Measurements from ENCODE around the gene IL1RAPL2.

IL1RAPL2 gene

GRCh38 chrX:105461016-105461415, 895.0 kb downstream of the IL1RAPL2 start:
- Histone ChIP-seq H3K36me3 (ENCODE audit: insufficient read depth, insufficient read length, low read length) (no peaks in the 10 kb centered on the region), H3K9me3 (ENCODE audit: insufficient read depth, low read length) (no peaks in the 10 kb centered on the region), H3K9ac (ENCODE audit: insufficient read length, low read depth) (no peak overlapping the region), H3K4me1 (ENCODE audit: insufficient read depth, insufficient read length) (no peaks in the 10 kb centered on the region), H3K27me3 (ENCODE audit: insufficient read depth, insufficient read length) (no peaks in the 10 kb centered on the region), H3K4me3 (ENCODE audit: insufficient read length, low read depth) (no peak overlapping the region)
- no peak for TF ChIP-seq YY1 (IDR thresholded peaks at IDR 0.05; ENCODE audit: insufficient read depth, insufficient read length)
- TF ChIP-seq SUZ12 (IDR thresholded peaks at IDR 0.05; ENCODE audit: extremely low read depth, insufficient read depth, insufficient read length), result no peak
- no peak for TF ChIP-seq ZNF274 (IDR thresholded peaks at IDR 0.05; ENCODE audit: low read depth, low read length)
- no peak for DNase-seq (ENCODE audit: low read depth, low spot score)

- Histone ChIP-seq H3K27me3 (ENCODE audit: insufficient read depth, insufficient read length) (no peaks in the 10 kb centered on the region), H3K9me3 (ENCODE audit: insufficient read depth, low read length) (no peaks in the 10 kb centered on the region), H3K4me1 (ENCODE audit: insufficient read depth, insufficient read length) (no peaks in the 10 kb centered on the region), H3K36me3 (ENCODE audit: insufficient read depth, insufficient read length, low read length) (no peaks in the 10 kb centered on the region), H3K4me3 (ENCODE audit: insufficient read length, low read depth) (no peak overlapping the region), H3K9ac (ENCODE audit: insufficient read length, low read depth) (no peak overlapping the region)
- DNase-seq (ENCODE audit: low read depth, low spot score), result no peak
- TF ChIP-seq YY1 (IDR thresholded peaks at IDR 0.05; ENCODE audit: insufficient read depth, insufficient read length) (no peak), SUZ12 (IDR thresholded peaks at IDR 0.05; ENCODE audit: extremely low read depth, insufficient read depth, insufficient read length) (no peak), ZNF274 (IDR thresholded peaks at IDR 0.05; ENCODE audit: low read depth, low read length) (no peak)
These were observed 896.2 kb downstream of the IL1RAPL2 start for GRCh38 chrX:105462186-105462585.

DNA sequence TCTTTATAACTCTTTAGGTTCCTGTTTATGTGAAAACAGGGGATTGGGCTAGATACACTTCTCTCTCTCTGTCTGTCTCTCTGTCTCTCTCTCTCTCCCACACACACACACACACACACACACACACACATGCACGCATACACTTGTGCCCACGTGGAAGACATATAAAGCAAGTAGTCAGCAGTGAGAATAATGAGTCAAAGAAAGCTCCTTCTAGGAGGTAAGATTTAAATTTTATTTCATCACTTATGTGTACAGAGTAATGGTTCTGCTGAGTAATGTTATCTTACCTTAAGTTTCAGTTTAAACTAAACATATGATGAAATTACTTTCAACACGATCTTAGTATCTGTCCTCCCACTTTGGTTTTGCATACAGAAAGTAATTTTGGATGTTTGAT, 897.5 kb downstream of the IL1RAPL2 start:
- Histone ChIP-seq H3K27me3 (ENCODE audit: insufficient read depth, insufficient read length) (no peaks in the 10 kb centered on the region), H3K36me3 (ENCODE audit: insufficient read depth, insufficient read length, low read length) (no peaks in the 10 kb centered on the region), H3K9ac (ENCODE audit: insufficient read length, low read depth) (no peak overlapping the region), H3K4me3 (ENCODE audit: insufficient read length, low read depth) (no peak overlapping the region), H3K9me3 (ENCODE audit: insufficient read depth, low read length) (no peaks in the 10 kb centered on the region), H3K4me1 (ENCODE audit: insufficient read depth, insufficient read length) (no peaks in the 10 kb centered on the region)
- DNase-seq (ENCODE audit: low read depth, low spot score), result no peak
- TF ChIP-seq YY1 (IDR thresholded peaks at IDR 0.05; ENCODE audit: insufficient read depth, insufficient read length), result no peak
- no peak for TF ChIP-seq SUZ12 (IDR thresholded peaks at IDR 0.05; ENCODE audit: extremely low read depth, insufficient read depth, insufficient read length)
- no peak for TF ChIP-seq ZNF274 (IDR thresholded peaks at IDR 0.05; ENCODE audit: low read depth, low read length)

DNA sequence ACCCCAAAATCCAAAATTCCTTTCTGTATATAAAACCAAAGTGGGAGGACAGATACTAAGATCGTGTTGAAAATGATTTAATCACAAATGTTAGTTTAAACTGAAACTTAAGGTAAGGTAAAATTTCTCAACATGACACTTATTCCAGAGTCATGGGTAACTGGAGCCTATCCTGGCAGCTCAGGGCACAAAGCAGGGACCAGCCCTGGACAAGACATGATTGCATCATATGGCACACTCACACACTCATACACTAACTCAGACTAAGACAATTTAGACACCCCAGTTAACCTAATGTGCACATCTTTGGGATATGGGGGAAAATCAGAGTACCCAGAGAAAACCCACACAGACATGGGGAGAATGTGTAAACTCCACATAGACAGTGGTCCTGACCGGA, 898.6 kb downstream of the IL1RAPL2 start:
- DNase-seq (ENCODE audit: low read depth, low spot score), result no peak
- Histone ChIP-seq H3K36me3 (ENCODE audit: insufficient read depth, insufficient read length, low read length) (no peaks in the 10 kb centered on the region), H3K9me3 (ENCODE audit: insufficient read depth, low read length) (no peaks in the 10 kb centered on the region), H3K27me3 (ENCODE audit: insufficient read depth, insufficient read length) (no peaks in the 10 kb centered on the region), H3K4me3 (ENCODE audit: insufficient read length, low read depth) (no peak overlapping the region), H3K4me1 (ENCODE audit: insufficient read depth, insufficient read length) (no peaks in the 10 kb centered on the region), H3K9ac (ENCODE audit: insufficient read length, low read depth) (no peak overlapping the region)
- no peak for TF ChIP-seq SUZ12 (IDR thresholded peaks at IDR 0.05; ENCODE audit: extremely low read depth, insufficient read depth, insufficient read length)
- no peak for TF ChIP-seq ZNF274 (IDR thresholded peaks at IDR 0.05; ENCODE audit: low read depth, low read length)
- TF ChIP-seq YY1 (IDR thresholded peaks at IDR 0.05; ENCODE audit: insufficient read depth, insufficient read length), result no peak

GRCh38 chrX:105468741-105469140, 902.7 kb downstream of the IL1RAPL2 start:
- no peaks in the 10 kb centered on the region for H3K4me1 ChIP-seq (ENCODE audit: insufficient read depth, insufficient read length)

GRCh38 chrX:105471597-105471996, 905.6 kb downstream of the IL1RAPL2 start:
- no peaks in the 10 kb centered on the region for H3K27me3 ChIP-seq (ENCODE audit: insufficient read depth, insufficient read length)
- TF ChIP-seq YY1 (IDR thresholded peaks at IDR 0.05; ENCODE audit: insufficient read depth, insufficient read length) (no peak), ZNF274 (IDR thresholded peaks at IDR 0.05; ENCODE audit: low read depth, low read length) (no peak), SUZ12 (IDR thresholded peaks at IDR 0.05; ENCODE audit: extremely low read depth, insufficient read depth, insufficient read length) (no peak)
- no peak overlapping the region for H3K9ac ChIP-seq (ENCODE audit: insufficient read length, low read depth)
- H3K36me3 ChIP-seq (ENCODE audit: insufficient read depth, insufficient read length, low read length), result no peaks in the 10 kb centered on the region
- no peak overlapping the region for H3K4me3 ChIP-seq (ENCODE audit: insufficient read length, low read depth)
- H3K9me3 ChIP-seq (ENCODE audit: insufficient read depth, low read length), result no peaks in the 10 kb centered on the region
- DNase-seq (ENCODE audit: low read depth, low spot score), result no peak
- no peaks in the 10 kb centered on the region for H3K4me1 ChIP-seq (ENCODE audit: insufficient read depth, insufficient read length)

More at GRCh38 chrX:105468741-105469140, 902.7 kb downstream of the IL1RAPL2 start:
- no peaks in the 10 kb centered on the region for H3K27me3 ChIP-seq (ENCODE audit: insufficient read depth, insufficient read length)
- no peak for DNase-seq (ENCODE audit: low read depth, low spot score)
- no peak overlapping the region for H3K9ac ChIP-seq (ENCODE audit: insufficient read length, low read depth)
- TF ChIP-seq YY1 (IDR thresholded peaks at IDR 0.05; ENCODE audit: insufficient read depth, insufficient read length), result no peak
- TF ChIP-seq ZNF274 (IDR thresholded peaks at IDR 0.05; ENCODE audit: low read depth, low read length), result no peak
- no peak for TF ChIP-seq SUZ12 (IDR thresholded peaks at IDR 0.05; ENCODE audit: extremely low read depth, insufficient read depth, insufficient read length)
- H3K4me3 ChIP-seq (ENCODE audit: insufficient read length, low read depth), result no peak overlapping the region
- no peaks in the 10 kb centered on the region for H3K9me3 ChIP-seq (ENCODE audit: insufficient read depth, low read length)
- H3K36me3 ChIP-seq (ENCODE audit: insufficient read depth, insufficient read length, low read length), result no peaks in the 10 kb centered on the region

- no peaks in the 10 kb centered on the region for H3K9me3 ChIP-seq (ENCODE audit: insufficient read depth, low read length)
- H3K36me3 ChIP-seq (ENCODE audit: insufficient read depth, insufficient read length, low read length), result no peaks in the 10 kb centered on the region
- no peaks in the 10 kb centered on the region for H3K27me3 ChIP-seq (ENCODE audit: insufficient read depth, insufficient read length)
- DNase-seq (ENCODE audit: low read depth, low spot score), result no peak
- no peak for TF ChIP-seq YY1 (IDR thresholded peaks at IDR 0.05; ENCODE audit: insufficient read depth, insufficient read length)
- no peak for TF ChIP-seq SUZ12 (IDR thresholded peaks at IDR 0.05; ENCODE audit: extremely low read depth, insufficient read depth, insufficient read length)
- TF ChIP-seq ZNF274 (IDR thresholded peaks at IDR 0.05; ENCODE audit: low read depth, low read length), result no peak
- no peak overlapping the region for H3K4me3 ChIP-seq (ENCODE audit: insufficient read length, low read depth)
- no peaks in the 10 kb centered on the region for H3K4me1 ChIP-seq (ENCODE audit: insufficient read depth, insufficient read length)
- H3K9ac ChIP-seq (ENCODE audit: insufficient read length, low read depth), result no peak overlapping the region
These were observed 909.8 kb downstream of the IL1RAPL2 start for GRCh38 chrX:105475801-105476200.

Measured in NT2/D1 (cell line).